C4-2B (cell line): Measurements from ENCODE around the gene INSIG1.

Source experiments
- CTCF ChIP-seq: fragments of 450-650 bp; conservative IDR thresholded peaks from 2 replicates; pipeline ENCODE4 v1.5.1; 2017; ENCODE audit warnings: mild to moderate bottlenecking
- ZFX ChIP-seq: fragments of 450-650 bp; IDR thresholded peaks from 2 replicates; pipeline ENCODE4 v1.6.1; 2017

GRCh38 chr7:155308330-155309020, 10.8 kb downstream of the INSIG1 start:
- no peak for TF ChIP-seq CTCF
- TF ChIP-seq ZFX: no peak
